ENCODE measurements around the gene PIGA.
"Not testable (repeated sequence)": the region's sequence is repeated elsewhere in the genome, so short reads cannot be mapped to it uniquely, and the experiment has no call there.

Gene PIGA

DNA sequence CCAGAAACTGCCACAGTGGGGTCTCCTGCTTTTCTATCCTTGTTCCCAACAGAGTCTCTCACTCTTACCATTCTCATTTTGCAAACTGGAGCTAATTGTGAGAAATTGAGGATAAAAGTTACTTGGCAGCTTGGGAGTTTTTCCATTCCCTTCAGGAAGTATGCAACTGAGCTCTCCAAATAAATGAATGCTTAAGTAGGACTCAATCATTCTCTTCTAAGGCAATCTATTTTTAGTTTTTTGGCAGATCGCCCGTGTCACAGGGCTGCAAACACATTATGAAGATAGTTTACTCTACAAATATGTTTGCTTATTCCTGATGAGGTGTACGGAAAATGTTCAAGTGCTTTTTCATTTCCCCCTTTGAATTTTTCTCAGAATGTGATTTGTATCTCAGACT is 25.2 kb downstream of the PIGA start:
- H3K4me3 ChIP-seq (replicated peaks; ENCODE audit: low read depth, low read length) = no peak overlapping the region
- TF ChIP-seq, protein P1, sequence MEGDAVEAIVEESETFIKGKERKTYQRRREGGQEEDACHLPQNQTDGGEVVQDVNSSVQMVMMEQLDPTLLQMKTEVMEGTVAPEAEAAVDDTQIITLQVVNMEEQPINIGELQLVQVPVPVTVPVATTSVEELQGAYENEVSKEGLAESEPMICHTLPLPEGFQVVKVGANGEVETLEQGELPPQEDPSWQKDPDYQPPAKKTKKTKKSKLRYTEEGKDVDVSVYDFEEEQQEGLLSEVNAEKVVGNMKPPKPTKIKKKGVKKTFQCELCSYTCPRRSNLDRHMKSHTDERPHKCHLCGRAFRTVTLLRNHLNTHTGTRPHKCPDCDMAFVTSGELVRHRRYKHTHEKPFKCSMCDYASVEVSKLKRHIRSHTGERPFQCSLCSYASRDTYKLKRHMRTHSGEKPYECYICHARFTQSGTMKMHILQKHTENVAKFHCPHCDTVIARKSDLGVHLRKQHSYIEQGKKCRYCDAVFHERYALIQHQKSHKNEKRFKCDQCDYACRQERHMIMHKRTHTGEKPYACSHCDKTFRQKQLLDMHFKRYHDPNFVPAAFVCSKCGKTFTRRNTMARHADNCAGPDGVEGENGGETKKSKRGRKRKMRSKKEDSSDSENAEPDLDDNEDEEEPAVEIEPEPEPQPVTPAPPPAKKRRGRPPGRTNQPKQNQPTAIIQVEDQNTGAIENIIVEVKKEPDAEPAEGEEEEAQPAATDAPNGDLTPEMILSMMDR (IDR thresholded peaks at IDR 0.05; ENCODE audit: low read depth, low read length, missing control alignments) = no peak
- DNase-seq (ENCODE audit: extremely low read depth, low read depth) = no peak

DNA sequence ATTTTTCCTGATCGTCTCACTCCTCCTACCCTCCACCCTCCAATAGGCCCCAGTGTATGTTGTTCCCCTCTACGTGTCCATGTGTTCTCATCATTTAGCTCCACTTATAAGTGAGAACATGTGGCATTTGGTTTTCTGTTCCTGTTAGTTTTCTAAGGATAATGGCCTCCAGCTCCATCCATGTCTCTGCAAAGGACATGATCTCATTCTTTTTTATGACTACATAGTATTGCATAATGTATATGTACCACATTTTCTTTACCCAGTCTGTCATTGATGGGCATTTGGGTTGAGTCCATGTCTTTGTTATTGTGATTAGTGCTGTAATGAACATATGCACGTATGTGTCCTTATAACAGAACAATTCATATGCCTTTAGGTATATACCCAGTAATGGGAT is 29.4 kb downstream of the PIGA start:
- H3K4me3 ChIP-seq (replicated peaks; ENCODE audit: low read depth, low read length); DNase-seq (ENCODE audit: extremely low read depth, low read depth): not testable (repeated sequence)

DNA sequence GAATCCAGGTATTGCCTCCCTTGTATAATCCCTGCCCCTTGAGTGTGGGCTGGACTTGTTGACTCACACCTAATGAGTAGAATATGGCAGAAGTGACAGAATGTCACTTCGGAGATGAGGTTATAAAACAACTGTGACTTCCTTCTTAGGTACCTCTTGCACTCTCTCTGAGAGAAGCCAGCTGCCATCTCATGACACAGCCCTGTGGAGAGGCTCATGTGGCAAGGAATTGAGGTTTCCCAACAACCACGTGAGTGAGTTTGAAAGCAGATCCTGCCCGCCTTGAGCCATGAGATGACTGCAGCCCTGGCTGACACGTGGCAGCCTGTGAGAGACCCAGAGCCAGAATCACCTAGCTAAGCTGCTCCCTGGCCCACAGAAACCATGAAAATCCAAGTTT is 33.4 kb downstream of the PIGA start:
- no peak overlapping the region for H3K4me3 ChIP-seq (replicated peaks; ENCODE audit: low read depth, low read length)
- TF ChIP-seq, protein P1 (IDR thresholded peaks at IDR 0.05; ENCODE audit: low read depth, low read length, missing control alignments) = no peak
- DNase-seq (ENCODE audit: extremely low read depth, low read depth) = no peak

DNA sequence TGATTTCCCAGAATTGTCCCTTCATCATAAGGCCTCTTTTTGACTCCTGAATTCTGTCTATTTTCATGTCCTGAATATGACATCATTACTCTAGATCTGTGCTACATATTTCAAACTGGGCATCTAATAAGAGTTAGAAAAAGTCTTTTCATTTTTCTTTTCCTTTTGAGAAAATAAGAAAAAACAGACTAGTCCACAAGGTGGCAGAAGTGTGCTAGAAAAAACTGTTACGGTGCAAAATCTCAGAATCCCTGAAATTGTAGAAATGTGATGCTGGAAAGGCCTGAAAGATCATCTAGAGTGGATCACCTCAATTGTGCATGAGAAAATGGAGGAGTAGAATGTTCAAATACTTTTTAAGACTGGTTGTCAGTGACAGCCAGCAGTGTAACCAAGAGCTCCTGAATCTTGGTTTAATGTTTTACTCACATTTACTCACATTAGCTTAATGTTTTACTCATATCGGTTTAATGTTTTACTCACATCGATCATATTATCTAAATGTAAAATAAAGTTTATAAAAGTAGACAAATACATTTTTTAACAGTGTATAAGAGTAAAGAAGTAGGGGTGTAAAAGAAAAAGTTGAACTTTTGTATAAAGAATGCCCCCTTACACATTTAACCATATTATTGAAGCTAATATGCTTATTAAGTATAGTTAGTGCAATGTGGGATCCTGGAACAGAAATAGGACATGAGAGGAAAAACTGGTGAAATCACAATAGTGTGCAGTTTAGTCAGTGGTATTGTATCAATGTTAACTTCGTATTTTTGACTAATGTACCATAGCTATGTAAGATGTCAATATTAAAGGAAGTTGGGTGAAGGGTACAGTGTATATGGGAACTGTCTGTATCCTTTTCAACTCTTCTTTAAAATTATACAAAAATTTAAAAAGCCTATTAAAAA is 35.1 kb downstream of the PIGA start:
- TF ChIP-seq, protein P1 (IDR thresholded peaks at IDR 0.05; ENCODE audit: low read depth, low read length, missing control alignments) = peak; percentile 22
- no peak for DNase-seq (ENCODE audit: extremely low read depth, low read depth)
- no peak overlapping the region for H3K4me3 ChIP-seq (replicated peaks; ENCODE audit: low read depth, low read length)

DNA sequence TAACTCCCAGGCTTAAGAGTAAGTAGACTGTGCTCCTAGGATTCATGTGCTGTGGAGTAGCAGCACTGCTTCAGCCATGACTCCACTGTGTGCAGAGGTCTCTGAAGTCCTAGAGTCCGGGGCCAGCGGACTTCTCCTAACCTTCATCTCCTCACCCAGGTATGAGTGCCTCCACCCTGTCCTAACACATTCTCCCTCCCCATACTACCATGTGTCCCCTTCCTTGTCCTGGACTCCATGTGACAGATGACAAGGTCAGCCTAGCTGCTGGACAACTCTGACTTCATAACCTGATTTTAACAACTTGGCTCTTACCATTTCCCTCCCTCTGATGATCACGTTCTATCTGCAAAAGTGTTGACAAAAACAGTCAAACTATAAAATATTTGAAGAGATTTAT is 36.5 kb downstream of the PIGA start:
- TF ChIP-seq, protein P1 (IDR thresholded peaks at IDR 0.05; ENCODE audit: low read depth, low read length, missing control alignments) = no peak
- H3K4me3 ChIP-seq (replicated peaks; ENCODE audit: low read depth, low read length) = no peak overlapping the region
- DNase-seq (ENCODE audit: extremely low read depth, low read depth) = no peak

DNA sequence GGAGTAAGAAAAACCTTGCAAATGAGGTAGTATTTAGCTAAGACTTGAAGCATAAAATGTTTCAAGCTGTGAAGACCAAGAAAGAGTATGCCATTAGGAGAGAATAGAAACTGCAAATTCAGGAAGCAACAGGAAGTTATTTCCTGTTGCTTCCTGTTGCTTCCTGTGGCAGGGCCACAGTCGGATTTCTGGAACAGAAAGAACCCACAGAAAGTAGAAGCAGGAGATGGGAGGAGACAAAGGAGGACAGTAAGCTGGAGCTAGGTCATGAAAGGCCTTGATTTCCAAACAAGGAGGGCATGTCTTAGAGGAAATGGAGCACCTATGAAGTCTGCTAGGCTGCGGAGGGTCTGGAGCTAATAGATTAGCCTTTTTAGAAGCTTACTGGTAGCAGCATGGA is 37.1 kb downstream of the PIGA start:
- no peak overlapping the region for H3K4me3 ChIP-seq (replicated peaks; ENCODE audit: low read depth, low read length)
- TF ChIP-seq, protein P1 (IDR thresholded peaks at IDR 0.05; ENCODE audit: low read depth, low read length, missing control alignments) = no peak
- DNase-seq (ENCODE audit: extremely low read depth, low read depth) = no peak

DNA sequence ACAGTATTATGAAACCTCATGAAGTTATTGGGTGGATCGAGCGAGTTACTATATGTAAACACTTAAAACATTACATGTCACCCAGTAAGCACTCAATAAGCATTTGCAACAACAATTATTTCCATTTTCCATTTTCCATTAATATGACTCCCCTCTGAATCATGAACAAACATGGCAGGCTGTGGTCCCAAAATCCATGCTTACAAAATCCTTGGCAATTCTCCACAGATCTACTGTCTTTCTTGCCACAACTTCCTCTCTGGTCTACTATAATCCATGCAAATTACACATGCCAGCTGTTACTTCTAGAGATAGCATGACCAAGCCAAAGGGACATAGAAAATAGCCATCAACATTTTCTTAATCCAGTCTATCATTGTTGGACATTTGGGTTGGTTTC is 41.9 kb downstream of the PIGA start:
- DNase-seq (ENCODE audit: extremely low read depth, low read depth) = no peak
- TF ChIP-seq, protein P1 (IDR thresholded peaks at IDR 0.05; ENCODE audit: low read depth, low read length, missing control alignments) = no peak
- no peak overlapping the region for H3K4me3 ChIP-seq (replicated peaks; ENCODE audit: low read depth, low read length)
